HG03558 (cell line): ENCODE measurements around the gene COL5A1.
"Not testable (repeated sequence)": the region's sequence is repeated elsewhere in the genome, so short reads cannot be mapped to it uniquely, and the experiment has no call there.

Experiments
- ATAC-seq: cut with Tn5 transposase; IDR thresholded peaks from one replicate; pipeline ENCODE4 v1.9.1; 2021; ENCODE audit warnings: moderate number of reproducible peaks; ENCODE audit not compliant: unreplicated experiment; ENCODE audit errors: extremely low read depth

COL5A1 gene

DNA sequence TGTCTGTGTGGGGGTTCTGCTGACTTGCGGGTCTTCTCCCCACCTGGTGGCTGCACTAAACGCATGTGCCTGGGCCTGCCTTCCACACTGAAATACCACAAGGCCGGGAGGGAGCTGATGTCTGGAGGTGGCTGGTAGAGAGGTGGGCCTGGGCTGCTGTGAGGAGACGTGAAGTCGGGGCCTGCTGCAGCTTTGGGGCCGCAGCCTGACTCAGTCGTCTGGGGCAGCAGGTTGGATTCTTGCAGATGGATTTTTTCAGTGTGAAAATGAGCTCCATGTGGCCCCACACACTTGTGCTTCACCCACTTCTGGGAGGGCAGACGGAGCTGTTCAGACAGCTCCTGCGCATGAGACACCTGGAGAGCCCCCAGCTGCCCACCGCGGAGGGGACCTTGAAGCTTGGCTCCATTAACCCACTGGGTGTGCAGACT is 29.3 kb downstream of the COL5A1 start:
- ATAC-seq: no peak

- ATAC-seq: no peak
Observed at GRCh38 chr9:134671341-134672113, 29.9 kb downstream of the COL5A1 start.

GRCh38 chr9:134676361-134676760 is 34.8 kb downstream of the COL5A1 start:
- no peak for ATAC-seq

DNA sequence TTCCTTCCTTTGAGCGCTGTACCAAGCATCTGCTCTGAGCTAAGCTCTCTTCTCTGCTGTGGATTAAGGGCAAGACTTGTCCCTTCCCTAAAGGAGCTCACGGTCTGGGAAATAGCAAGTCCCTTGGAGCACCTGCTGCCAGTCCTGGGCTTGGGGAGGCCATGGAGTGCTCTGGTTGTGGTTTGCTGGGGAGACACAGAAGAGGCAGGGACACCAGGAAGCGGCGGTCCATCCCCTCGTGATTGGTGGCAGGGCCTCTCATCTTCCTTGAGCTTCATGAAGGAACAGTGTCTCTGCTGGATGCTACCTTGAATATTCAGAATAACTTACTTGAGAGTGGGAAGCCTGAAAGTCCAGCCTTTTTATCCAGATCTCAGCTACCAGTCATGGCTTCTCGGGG is 35.3 kb downstream of the COL5A1 start:
- ATAC-seq: no peak

GRCh38 chr9:134677743-134678142 is 36.1 kb downstream of the COL5A1 start:
- ATAC-seq: no peak

DNA sequence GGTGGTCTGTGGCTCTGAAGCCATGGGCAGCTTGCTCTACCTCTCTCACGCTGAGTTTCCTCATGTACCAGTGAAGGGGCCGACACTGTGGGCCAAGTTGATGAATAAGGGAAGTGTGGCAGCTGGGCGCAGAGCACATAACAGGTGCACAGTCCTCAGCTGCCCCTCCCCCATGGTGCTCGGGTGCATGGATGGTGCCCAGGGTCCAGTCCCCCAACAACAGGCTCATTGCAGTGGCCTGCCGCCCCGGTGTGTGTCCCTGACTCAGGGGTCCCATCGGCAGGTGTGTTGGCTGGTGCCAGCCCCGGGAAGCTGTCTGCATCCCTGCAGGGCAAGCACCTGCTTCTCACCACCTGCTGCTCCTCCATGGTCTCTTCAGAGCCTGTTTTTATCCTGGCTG is 36.6 kb downstream of the COL5A1 start:
- no peak for ATAC-seq

DNA sequence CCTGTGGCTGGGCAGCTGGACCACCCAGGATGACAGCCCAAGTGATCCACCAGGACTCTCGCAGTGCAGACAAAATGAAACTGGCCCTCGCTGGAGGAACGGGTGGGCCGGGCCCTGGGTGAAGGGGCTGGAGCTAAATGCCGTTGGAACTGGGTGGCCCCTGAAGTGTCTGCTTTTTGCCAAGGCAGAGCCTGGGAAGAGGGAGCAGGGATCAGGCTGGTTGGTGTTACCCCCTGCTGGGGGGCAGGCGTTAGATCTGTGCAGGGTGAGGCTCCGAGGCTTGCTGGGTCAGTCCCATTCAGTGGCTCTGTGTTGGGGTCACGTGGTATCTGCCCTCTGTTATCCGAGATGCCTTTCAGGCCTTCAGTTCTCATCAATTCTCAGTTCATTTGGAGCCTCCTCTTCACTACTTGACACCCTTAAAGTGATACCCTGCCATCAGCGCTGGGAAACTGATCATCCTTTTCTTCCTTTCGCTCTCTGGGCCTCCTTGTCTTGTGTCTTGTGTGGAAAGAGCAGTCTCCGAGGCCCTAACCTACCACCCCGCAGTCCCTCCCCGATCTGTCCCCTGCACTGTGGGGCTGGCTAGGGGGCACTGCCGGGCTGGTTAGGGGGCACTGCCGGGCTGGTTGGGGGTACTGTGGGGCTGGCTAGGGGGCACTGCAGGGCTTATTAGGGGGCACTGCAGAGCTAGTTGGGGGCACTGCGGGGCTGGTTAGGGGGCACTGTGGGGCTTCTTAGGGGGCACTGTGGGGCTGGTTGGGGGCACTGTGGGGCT is 37.3 kb downstream of the COL5A1 start:
- no peak for ATAC-seq

DNA sequence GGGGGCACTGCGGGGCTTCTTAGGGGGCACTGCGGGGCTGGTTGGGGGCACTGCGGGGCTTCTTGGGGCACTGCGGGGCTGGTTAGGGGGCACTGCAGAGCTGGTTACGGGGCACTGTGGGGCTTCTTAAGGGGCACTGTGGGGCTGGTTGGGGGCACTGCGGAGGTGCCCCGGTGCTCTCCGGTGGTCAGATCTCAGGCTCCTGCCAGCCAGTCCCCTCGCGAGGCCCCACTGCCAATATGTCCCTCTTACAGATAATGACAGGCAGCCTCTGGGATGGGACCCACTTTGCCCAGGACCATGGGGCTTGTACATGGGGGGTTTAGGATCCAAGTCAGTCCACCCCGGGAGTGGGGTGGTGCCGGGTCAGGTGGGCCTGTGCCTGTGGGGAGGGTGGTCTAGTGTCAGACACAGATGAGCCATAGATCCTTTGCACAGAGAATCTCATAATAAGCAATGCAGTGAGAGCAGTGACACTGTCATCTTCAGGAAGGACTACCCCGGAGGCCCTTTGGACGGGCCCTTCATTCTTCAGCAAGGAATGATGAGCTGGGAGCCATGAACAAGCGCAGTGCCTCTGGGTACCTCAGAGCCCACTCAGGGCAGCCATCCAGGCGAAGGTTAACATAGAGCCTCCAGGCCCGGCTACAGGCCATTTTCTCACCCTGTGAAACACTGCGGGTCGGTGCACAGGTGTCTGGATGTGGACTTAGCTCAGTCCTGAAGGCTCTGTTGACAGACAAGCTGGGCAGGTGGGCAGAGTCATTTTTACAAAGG is 38.2 kb downstream of the COL5A1 start:
- no peak for ATAC-seq

GRCh38 chr9:134680393-134681060 is 38.9 kb downstream of the COL5A1 start:
- ATAC-seq: no peak

DNA sequence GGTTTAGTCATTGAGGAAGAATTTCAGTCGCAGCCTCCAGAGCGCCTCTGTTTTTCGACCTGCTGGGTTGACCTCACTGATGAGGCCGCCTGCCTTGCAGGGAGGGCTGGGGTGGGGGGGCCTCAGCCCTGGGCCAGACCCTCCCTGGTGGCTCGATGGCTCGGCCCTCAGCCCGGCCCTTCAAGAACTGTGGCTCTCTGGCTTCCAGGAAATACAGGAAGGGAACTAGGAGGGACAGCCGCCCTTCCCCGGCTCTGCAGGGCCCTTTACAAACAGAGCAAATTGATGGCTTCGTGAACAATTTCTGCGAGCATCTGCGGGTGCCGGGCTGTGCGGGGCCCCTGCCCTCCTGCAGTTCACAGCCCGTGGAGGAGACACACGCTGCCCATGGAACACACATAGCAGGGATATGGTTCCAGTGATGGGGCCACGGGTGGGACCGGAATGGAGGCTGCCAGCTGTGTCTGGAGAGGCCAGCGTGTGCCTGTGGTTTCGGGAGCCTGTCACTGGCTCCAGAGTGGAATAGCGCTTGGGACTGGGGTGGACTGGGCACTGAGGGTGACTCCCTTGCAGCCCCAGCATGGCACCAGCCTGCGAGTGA is 39.6 kb downstream of the COL5A1 start:
- no peak for ATAC-seq

GRCh38 chr9:134682026-134682425 is 40.4 kb downstream of the COL5A1 start:
- no peak for ATAC-seq

- no peak for ATAC-seq
Observed at GRCh38 chr9:134682651-134683364, 41.2 kb downstream of the COL5A1 start.

- ATAC-seq: no peak
Observed at GRCh38 chr9:134683714-134684374, 42.2 kb downstream of the COL5A1 start.

- ATAC-seq: no peak
Observed at GRCh38 chr9:134684375-134684723, 42.7 kb downstream of the COL5A1 start.

GRCh38 chr9:134684941-134685340 is 43.3 kb downstream of the COL5A1 start:
- not testable (repeated sequence) for ATAC-seq

GRCh38 chr9:134685784-134686183 is 44.2 kb downstream of the COL5A1 start:
- ATAC-seq: no peak

GRCh38 chr9:134686896-134687295 is 45.3 kb downstream of the COL5A1 start:
- ATAC-seq: no peak

- ATAC-seq: no peak
Observed at GRCh38 chr9:134687556-134687955, 46.0 kb downstream of the COL5A1 start.

DNA sequence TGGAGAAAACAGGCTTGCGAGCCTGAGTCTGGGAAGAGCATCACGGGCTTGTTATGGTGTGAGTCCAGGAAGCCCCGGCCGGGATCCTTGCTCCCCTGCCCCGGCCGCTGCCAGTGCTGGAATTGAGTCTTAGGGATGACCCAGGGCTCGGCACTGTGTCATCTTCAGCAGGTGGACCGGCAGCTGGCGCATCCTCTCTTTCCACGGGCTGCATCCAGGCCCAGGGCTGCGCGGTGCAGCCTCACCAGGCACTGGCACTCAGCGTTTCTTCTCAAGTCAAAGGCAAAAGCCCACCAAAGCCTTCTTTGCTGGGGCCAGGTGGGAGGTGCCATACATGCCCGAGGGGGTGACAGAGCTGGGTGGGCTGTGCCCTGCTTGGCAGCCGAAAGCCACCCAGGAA is 46.6 kb downstream of the COL5A1 start:
- ATAC-seq: no peak
